HG03460 (cell line): Measurements from ENCODE around the gene EGLN1.

Source experiments
- ATAC-seq: cut with Tn5 transposase; IDR thresholded peaks from one replicate; pipeline ENCODE4 v1.9.1; 2021; ENCODE audit not compliant: unreplicated experiment

EGLN1 gene

GRCh38 chr1:231334952-231335351, 87.1 kb downstream of the EGLN1 start:
- no peak for ATAC-seq

GRCh38 chr1:231334079-231334666, 87.9 kb downstream of the EGLN1 start:
- ATAC-seq = no peak

- ATAC-seq = no peak
Measured at GRCh38 chr1:231332761-231333160, 89.3 kb downstream of the EGLN1 start.

- no peak for ATAC-seq
Measured at GRCh38 chr1:231329483-231329882, 92.6 kb downstream of the EGLN1 start.

- no peak for ATAC-seq
Measured at GRCh38 chr1:231327617-231328016, 94.5 kb downstream of the EGLN1 start.

GRCh38 chr1:231326248-231326647, 95.8 kb downstream of the EGLN1 start:
- ATAC-seq = no peak

GRCh38 chr1:231324660-231325059, 97.4 kb downstream of the EGLN1 start:
- ATAC-seq = no peak

- no peak for ATAC-seq
Measured at GRCh38 chr1:231322880-231323530, 99.1 kb downstream of the EGLN1 start.

- ATAC-seq = no peak
Measured at GRCh38 chr1:231319080-231319479, 103.0 kb downstream of the EGLN1 start.

- no peak for ATAC-seq
Measured at GRCh38 chr1:231318568-231318967, 103.5 kb downstream of the EGLN1 start.

GRCh38 chr1:231318015-231318355, 104.1 kb downstream of the EGLN1 start:
- ATAC-seq = no peak

- no peak for ATAC-seq
Measured at GRCh38 chr1:231317306-231318014, 104.6 kb downstream of the EGLN1 start.

GRCh38 chr1:231315887-231316286, 106.2 kb downstream of the EGLN1 start:
- no peak for ATAC-seq
